22Rv1 (cell line): ENCODE data around the gene TSPOAP1.

Experiments used
- CTCF ChIP-seq: fragments of 450-650 bp; IDR thresholded peaks from 2 replicates; pipeline ENCODE4 v1.5.1; 2017; ENCODE audit warnings: mild to moderate bottlenecking
- ZFX ChIP-seq: fragments of 450-650 bp; IDR thresholded peaks from 2 replicates; pipeline ENCODE4 v1.6.1; 2017; ENCODE audit warnings: antibody characterized with exemption, borderline replicate concordance

GRCh38 chr17:58362368-58363014 lies 33.9 kb upstream of the TSPOAP1 start:
- no peak for TF ChIP-seq CTCF
- TF ChIP-seq ZFX: no peak
